GF-D8 (cell line): ENCODE results near the gene PRKAR1A.

Experiments
- DNase-seq: peaks from one replicate; lab custom pipeline; 2025; lab: John Stamatoyannopoulos, UW

The PRKAR1A gene

DNA sequence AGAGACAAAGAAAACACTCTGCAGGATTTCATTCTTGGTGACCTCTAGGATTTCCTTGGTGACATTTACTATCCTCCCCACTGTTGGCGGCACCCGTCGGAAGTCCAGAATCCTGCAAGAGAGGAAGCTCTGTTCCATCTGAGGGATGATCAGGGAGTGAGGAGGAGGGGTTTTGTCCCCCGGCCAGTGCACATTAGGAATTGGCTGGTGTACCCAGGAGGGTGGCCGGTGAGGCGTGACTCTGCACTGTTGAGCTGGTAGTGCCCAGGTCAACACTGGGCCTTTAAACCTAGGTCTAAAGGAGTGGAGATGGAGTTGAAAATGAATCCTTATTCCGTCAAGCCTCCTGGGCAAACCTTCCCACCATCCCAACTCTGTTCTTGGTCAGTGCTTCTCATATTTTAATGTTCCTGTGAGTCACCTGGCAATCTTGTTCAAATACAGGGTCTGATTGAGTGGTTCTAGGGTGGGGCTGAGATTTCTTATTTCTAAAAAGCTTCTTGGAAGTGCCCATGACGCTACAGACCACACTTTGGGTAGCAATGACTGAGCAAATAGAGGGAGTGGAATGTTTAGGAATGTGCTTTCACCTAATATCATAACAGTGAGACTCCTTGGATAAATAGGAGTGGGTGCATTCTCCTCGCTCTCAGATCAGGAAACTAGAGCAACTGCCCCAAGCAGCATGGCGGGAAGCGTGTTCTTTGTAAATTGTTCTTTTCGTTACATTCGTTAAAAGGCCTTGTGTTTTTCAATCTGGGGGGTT, 30.7 kb downstream of the PRKAR1A start:
- no peak for DNase-seq

GRCh38 chr17:68544111-68544915, 32.1 kb downstream of the PRKAR1A start:
- no peak for DNase-seq

DNA sequence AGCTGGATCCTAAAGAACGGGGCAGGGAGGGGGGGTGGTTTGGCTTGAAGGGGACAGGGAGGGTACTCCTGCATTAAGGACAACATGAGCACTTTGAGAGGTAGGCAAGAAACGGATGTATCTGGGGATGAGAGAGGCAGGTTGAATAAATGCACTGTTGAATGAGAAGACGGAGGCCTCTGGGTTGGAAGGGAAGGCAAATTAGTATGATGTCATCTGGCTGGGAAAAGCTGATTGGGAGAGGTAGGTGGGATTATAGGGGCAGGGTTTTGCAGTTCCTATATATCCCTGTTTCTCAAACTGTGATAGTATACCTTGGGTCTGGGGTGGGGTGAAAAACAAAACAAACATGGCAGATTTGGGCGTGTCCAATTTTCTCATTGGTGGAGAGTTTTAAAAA, 44.3 kb downstream of the PRKAR1A start:
- no peak for DNase-seq

DNA sequence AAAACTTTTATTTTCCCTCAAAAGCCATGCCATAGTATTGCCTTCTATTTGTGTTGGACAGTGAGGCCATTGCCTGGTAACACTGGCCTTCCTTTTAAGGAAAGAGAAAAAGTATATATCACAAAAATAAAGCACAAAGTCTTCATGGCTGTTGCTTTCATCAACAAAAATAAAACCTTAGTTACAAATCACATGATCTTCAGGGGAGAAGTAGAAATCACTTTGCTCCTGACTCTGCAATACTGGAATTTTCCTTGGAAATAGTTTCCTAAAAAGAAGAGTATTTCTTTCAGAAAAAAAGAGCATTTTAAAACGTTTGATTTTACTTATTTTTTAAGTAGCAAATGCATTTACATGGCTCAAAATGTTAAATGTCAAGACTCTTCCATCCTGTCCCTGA, 47.1 kb downstream of the PRKAR1A start:
- no peak for DNase-seq

GRCh38 chr17:68560966-68561720, 48.9 kb downstream of the PRKAR1A start:
- no peak for DNase-seq

DNA sequence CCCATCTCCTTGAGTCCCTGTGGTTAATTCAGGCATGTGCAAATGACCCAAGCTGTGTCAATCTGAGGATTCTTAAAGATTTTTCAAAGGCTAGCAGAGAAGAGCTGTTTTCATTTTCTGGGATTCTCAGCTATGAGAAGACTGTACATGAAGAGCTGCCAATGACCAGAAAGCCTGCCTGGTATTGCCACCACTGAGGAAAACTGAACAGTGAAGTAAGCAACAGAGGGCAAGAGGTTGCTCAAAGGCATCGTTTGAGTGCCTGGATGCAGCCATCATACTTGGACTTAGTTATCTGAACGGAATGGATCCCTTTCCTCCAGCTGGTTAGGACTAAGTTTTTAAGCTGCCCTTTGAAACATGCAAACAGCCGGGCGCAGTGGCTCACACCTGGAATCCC, 50.5 kb downstream of the PRKAR1A start:
- no peak for DNase-seq

DNA sequence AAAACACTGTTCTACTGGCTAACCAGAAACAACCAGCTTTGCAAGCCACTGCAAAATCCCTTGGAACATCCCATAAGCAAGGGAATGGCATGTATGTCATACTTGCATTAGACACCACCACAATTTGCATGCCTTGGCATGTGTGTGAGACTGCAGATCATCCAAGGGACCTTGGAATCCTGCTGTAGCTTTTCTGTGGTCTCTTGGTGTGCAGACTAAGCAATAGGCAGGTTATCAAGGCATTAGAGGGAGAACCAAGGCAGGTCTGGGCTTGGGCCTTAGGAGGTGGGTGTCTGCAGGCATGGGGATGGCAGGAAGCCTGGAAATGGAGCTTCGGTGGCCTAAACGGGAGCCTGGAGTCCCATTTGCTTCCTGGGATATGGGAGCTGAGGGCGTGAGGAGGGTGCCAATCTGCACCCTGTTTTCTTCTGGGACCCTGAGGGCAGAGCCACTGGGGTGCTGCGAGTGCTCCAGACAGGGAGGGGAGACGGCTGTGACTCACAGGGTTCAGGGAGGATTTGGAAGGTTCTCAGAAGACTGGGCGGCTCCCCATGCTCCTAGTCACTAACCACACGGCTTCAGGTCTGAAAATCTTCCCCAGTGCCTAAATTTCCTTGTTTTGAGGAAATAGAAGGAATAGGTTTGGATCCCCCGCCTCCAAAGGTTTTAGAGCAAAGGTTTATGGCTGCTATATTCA, 52.3 kb downstream of the PRKAR1A start:
- no peak for DNase-seq

GRCh38 chr17:68565661-68566441, 53.6 kb downstream of the PRKAR1A start:
- DNase-seq, result no peak

DNA sequence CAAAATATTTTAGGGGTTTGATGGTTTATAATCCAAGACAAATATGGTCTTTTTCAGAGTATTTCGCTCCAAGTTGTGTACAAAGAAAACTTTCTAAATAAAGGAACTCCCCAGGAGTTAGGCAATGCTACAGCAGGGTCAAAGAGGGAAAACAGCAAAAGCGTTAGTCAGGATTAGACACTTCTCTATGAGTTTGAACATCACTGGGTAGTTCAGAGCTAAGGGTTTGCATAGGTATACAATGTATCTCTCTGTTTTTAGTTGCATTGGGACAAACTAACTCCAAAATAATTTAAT, 54.2 kb downstream of the PRKAR1A start:
- DNase-seq, result no peak

DNA sequence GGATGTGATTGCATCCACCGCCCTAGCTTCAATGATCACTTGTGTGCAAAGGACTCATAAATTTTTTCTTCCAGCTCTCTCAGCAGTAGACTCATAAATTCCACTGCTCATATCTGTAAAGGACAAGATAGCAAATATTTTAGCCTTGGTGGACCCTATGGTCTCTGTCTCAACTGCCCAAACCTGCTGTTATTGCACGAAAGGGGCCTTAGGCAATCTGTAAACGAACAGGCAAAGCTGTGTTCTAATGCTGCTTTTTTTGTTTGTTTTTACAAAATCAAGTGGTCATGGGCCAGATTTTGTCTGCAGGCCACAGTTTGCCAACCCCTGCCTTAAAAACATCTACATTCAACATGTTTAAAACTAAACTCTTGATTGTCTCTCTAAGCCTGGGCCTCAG, 54.8 kb downstream of the PRKAR1A start:
- no peak for DNase-seq

GRCh38 chr17:68567581-68567980, 55.4 kb downstream of the PRKAR1A start:
- no peak for DNase-seq

GRCh38 chr17:68568581-68568980, 56.4 kb downstream of the PRKAR1A start:
- DNase-seq, result no peak

GRCh38 chr17:68569346-68569745, 57.1 kb downstream of the PRKAR1A start:
- DNase-seq, result no peak

DNA sequence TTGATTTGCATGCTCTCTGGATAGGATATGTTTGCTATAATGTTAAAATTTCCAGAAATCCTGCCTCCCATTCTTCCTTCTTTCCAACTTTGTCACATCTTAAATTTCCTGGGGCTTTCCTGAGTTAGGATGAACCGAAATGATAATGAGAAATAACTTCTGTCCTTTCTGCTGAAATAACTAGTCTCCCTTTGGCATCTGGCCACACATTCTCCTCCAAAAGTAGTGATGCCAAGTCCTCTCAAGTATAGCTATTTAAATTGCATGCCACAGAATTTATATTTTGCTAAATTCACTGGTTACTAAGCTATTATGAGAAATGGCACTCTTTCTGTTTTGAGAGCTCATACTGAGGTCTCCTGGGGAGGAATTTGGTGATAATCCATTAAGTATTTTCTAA, 58.3 kb downstream of the PRKAR1A start:
- no peak for DNase-seq

GRCh38 chr17:68572138-68572842, 60.1 kb downstream of the PRKAR1A start:
- no peak for DNase-seq

- DNase-seq, result no peak
Observed at GRCh38 chr17:68573338-68573737, 61.1 kb downstream of the PRKAR1A start.

DNA sequence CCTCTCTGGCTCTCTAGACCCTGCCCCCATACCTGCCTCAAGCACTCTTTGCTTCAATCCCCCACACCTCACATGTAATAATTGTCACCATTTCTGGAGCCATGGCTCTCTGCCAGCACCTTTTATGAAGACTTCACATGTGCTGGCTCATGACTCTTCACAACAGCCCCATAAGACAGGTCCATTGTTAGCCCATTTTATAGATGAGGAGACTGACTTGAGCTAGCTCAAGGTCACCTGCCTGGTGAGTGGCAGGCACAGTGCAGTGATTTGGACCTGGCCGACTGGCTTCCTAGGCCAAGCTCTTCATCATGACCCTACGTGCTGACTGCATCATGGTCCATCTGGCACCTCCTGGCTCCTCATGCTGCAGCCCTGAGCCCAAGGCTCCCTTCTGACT, 63.9 kb downstream of the PRKAR1A start:
- DNase-seq, result no peak

- no peak for DNase-seq
Observed at GRCh38 chr17:68576811-68577496, 64.7 kb downstream of the PRKAR1A start.

- DNase-seq, result no peak
Observed at GRCh38 chr17:68577497-68577821, 65.2 kb downstream of the PRKAR1A start.

DNA sequence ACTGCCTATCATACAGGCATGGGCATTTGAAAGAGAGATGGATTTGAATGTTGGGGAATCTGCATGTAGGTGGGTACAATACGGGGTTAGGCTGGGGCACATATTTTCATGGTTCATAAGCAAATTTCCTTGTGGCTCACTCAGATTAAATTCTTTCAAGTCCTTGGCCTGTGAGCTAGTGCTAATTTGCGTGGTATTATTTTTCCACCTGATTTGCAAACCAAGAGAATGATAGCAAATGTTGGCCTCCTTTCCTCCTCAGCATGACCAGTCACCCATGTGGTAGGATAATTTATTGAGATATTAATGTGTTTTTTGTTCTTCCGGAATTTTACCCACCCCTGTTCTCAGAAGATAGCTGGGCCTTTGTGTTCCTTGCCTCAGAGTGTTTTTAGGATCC, 66.0 kb downstream of the PRKAR1A start:
- no peak for DNase-seq
